Neutrophil (primary cell): ENCODE measurements around the gene MAPKAPK2.

Experiments
- H3K27ac ChIP-seq: fragments of 200-600 bp; sonication (generic); 2 replicates; pipeline ENCODE4 v1.5.1; 2016; ENCODE audit warnings: mild to moderate bottlenecking, moderate library complexity
- H3K27me3 ChIP-seq: fragments of 200-600 bp; sonication (generic); 2 replicates; pipeline ENCODE4 v1.6.0; 2016; ENCODE audit warnings: mild to moderate bottlenecking
- H3K36me3 ChIP-seq: fragments of 200-600 bp; sonication (generic); 2 replicates; pipeline ENCODE4 v1.5.1; 2017
- H3K4me1 ChIP-seq, 2 experiments: fragments of 200-600 bp in 1 of 2; sonication (generic) in 1 of 2; 1 replicate in 1 of 2; 2 replicates in 1 of 2; pipeline versions ENCODE4 v1.5.1 to v1.6.1; 2013 to 2016; ENCODE audit warnings: low read depth in 1 of 2, low read length in 1 of 2, mild to moderate bottlenecking in 1 of 2, moderate library complexity in 1 of 2; ENCODE audit not compliant: control insufficient read depth in 1 of 2, insufficient read depth in 1 of 2
- H3K4me3 ChIP-seq, 2 experiments: fragments of 200-600 bp in 1 of 2; sonication (generic) in 1 of 2; 1 replicate in 1 of 2; 2 replicates in 1 of 2; pipeline ENCODE4 v1.5.1; 2013 to 2016; ENCODE audit warnings: low read depth in 1 of 2, low read length in 1 of 2, mild to moderate bottlenecking in 1 of 2, moderate library complexity in 1 of 2
- H3K9me3 ChIP-seq: fragments of 200-600 bp; sonication (generic); 2 replicates; pipeline ENCODE4 v1.5.1; 2016
- CTCF ChIP-seq: fragments of 200-600 bp; sonication (generic); IDR thresholded peaks from 2 replicates; pipeline ENCODE4 v1.5.1; 2016; ENCODE audit warnings: antibody characterized with exemption

MAPKAPK2 gene

GRCh38 chr1:206674236-206674635, 10.5 kb upstream of the MAPKAPK2 start:
- no peaks in the 10 kb centered on the region for H3K36me3 ChIP-seq
- no peaks in the 10 kb centered on the region for H3K27me3 ChIP-seq
- no peak for TF ChIP-seq CTCF
- H3K4me3 ChIP-seq: no peak overlapping the region
- no peaks in the 10 kb centered on the region for H3K9me3 ChIP-seq
- peaks cover 12 to 15% of the 10 kb centered on the region in 2 experiments for H3K4me1 ChIP-seq
- no peak overlapping the region for H3K27ac ChIP-seq

DNA sequence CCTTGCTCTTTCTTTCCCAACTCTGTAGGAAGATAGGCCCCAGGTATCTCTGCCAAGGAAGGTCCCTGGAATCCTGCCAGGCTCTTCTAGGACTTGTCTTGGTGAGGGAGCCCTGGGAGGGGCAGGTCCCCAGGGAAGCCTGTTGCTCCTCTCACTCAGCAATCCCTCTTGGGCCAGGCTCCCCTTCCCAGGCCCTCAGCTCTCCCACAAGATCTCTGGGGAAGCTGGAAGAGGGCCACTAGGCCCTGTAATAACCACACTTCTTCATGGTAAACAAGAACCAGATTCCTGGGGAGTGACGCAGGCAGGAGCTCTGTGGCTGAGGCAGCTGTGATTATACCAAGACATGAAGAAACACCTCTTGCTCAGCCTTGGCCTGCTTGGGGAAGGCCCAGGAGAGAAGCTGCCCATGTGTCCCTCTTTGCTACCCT, 9.9 kb upstream of the MAPKAPK2 start:
- Histone ChIP-seq H3K27me3 (no peaks in the 10 kb centered on the region), H3K9me3 (no peaks in the 10 kb centered on the region), H3K4me3 (no peak overlapping the region), H3K36me3 (no peaks in the 10 kb centered on the region), H3K4me1 (peaks cover 15 to 20% of the 10 kb centered on the region in 2 experiments), H3K27ac (no peak overlapping the region)
- no peak for TF ChIP-seq CTCF

DNA sequence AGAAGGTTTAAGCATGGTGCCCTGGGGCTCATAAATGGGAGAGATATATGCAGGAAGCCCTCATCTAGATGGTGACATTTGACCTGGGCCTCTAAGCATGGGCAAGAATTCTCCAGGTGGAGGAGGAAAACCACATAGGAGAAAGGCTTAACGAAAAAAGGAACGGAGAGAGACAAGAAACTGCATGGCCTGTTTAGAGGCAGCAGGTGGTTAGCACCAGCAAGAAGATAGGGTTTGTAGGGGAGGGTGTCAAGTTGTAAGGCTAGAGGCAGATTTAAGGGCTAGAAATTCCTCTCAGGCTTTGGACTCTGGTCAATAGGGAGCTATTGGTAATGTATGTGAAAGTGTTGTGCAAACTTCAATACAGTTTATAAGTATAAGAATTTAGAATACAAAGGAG, 8.2 kb upstream of the MAPKAPK2 start:
- H3K4me3 ChIP-seq: no peak overlapping the region
- H3K27me3 ChIP-seq: no peaks in the 10 kb centered on the region
- H3K4me1 ChIP-seq: peaks cover 20 to 25% of the 10 kb centered on the region in 2 experiments
- no peak for TF ChIP-seq CTCF
- no peaks in the 10 kb centered on the region for H3K9me3 ChIP-seq
- H3K27ac ChIP-seq: no peak overlapping the region
- H3K36me3 ChIP-seq: no peaks in the 10 kb centered on the region

- H3K9me3 ChIP-seq: no peaks in the 10 kb centered on the region
- no peak overlapping the region for H3K4me3 ChIP-seq
- H3K36me3 ChIP-seq: no peaks in the 10 kb centered on the region
- TF ChIP-seq CTCF: no peak
- H3K4me1 ChIP-seq: peaks cover 9 to 14% of the 10 kb centered on the region in 2 experiments
- no peaks in the 10 kb centered on the region for H3K27me3 ChIP-seq
- H3K27ac ChIP-seq: no peak overlapping the region
Measured at GRCh38 chr1:206678490-206678889, 6.2 kb upstream of the MAPKAPK2 start.

- Histone ChIP-seq H3K27ac (peak overlapping the region; percentile 35), H3K4me1 (peaks cover 11 to 18% of the 10 kb centered on the region in 2 experiments), H3K4me3 (peak overlapping the region in 1 of 2 experiments; percentile 6), H3K27me3 (no peaks in the 10 kb centered on the region), H3K36me3 (no peaks in the 10 kb centered on the region), H3K9me3 (no peaks in the 10 kb centered on the region)
- no peak for TF ChIP-seq CTCF
Measured at GRCh38 chr1:206679738-206680211, 4.9 kb upstream of the MAPKAPK2 start.

DNA sequence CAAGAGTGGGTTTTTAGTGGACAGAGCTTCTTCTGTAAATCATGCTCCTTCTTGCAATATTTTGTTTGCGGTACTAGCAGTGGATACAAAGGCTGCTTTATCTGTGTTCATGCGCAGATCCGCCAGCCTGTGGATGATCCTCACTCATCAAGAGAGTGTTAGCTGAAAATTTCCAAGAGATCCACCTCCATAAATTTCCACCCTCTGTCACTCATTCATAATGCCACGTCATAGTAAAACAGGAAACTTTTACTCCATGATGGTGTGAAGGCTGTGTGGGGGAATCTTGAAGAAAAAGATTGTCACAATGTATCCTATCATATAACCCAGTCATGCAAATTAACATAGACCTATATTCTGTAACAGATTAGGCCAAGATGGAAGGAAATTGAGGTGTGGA, 4.4 kb upstream of the MAPKAPK2 start:
- Histone ChIP-seq H3K36me3 (no peaks in the 10 kb centered on the region), H3K27ac (no peak overlapping the region), H3K4me3 (no peak overlapping the region), H3K27me3 (no peaks in the 10 kb centered on the region), H3K9me3 (no peaks in the 10 kb centered on the region), H3K4me1 (peaks cover 11 to 18% of the 10 kb centered on the region in 2 experiments)
- TF ChIP-seq CTCF: no peak
